SK-N-SH treated with all-trans-retinoic acid at 6 μM for 48 hours (cell line): ENCODE data around the gene RLN3.

Source experiments
- ESRRG ChIP-seq: fragments of 250-450 bp; sonication (Bioruptor Pico); IDR thresholded peaks from 2 replicates; pipeline ENCODE4 v1.6.1; 2021; ENCODE audit warnings: mild to moderate bottlenecking
- GLIS3 ChIP-seq: fragments of 250-450 bp; sonication (Bioruptor Pico); IDR thresholded peaks from 2 replicates; pipeline ENCODE4 v1.5.0; 2020; ENCODE audit warnings: mild to moderate bottlenecking, moderate library complexity
- RARB ChIP-seq: fragments of 250-450 bp; sonication (Bioruptor Pico); IDR thresholded peaks from 2 replicates; pipeline ENCODE4 v1.8.0; 2021; ENCODE audit warnings: mild to moderate bottlenecking, moderate library complexity
- SNAI2 ChIP-seq: fragments of 250-450 bp; sonication (Bioruptor Pico); IDR thresholded peaks from 2 replicates; pipeline ENCODE4 v1.5.0; 2020; ENCODE audit warnings: mild to moderate bottlenecking, moderate library complexity
- TCF4 ChIP-seq: fragments of 250-450 bp; sonication (Bioruptor Pico); IDR thresholded peaks from 2 replicates; pipeline ENCODE4 v1.8.0; 2021; ENCODE audit warnings: mild to moderate bottlenecking, moderate library complexity, borderline replicate concordance
- TOX ChIP-seq: fragments of 250-450 bp; sonication (Bioruptor Pico); IDR thresholded peaks from 2 replicates; pipeline ENCODE4 v1.8.0; 2021; ENCODE audit warnings: mild to moderate bottlenecking, moderate library complexity, borderline replicate concordance
- ZFP3 ChIP-seq: fragments of 250-450 bp; sonication (Bioruptor Pico); IDR thresholded peaks from 2 replicates; pipeline ENCODE4 v1.5.0; 2020; ENCODE audit warnings: mild to moderate bottlenecking, moderate library complexity
- ZFP30 ChIP-seq: fragments of 450-650 bp; formaldehyde crosslinking; IDR thresholded peaks from 2 replicates; pipeline ENCODE4 v1.5.0; 2022; ENCODE audit warnings: mild to moderate bottlenecking, moderate library complexity
- ZNF565 ChIP-seq: fragments of 450-650 bp; formaldehyde crosslinking; conservative IDR thresholded peaks from 2 replicates; pipeline ENCODE4 v1.5.0; 2020; ENCODE audit warnings: low read depth, mild to moderate bottlenecking, moderate library complexity
- ZNF8 ChIP-seq: fragments of 450-650 bp; formaldehyde crosslinking; IDR thresholded peaks from 2 replicates; pipeline ENCODE4 v1.5.0; 2020; ENCODE audit warnings: mild to moderate bottlenecking, moderate library complexity
- TF ChIP-seq, protein P1 (sequence below): fragments of 250-450 bp; sonication (Bioruptor Pico); IDR thresholded peaks from 2 replicates; pipeline ENCODE4 v1.8.0; 2020; ENCODE audit warnings: mild to moderate bottlenecking, moderate library complexity, borderline replicate concordance
- TF ChIP-seq, protein P2 (sequence below): fragments of 250-450 bp; sonication (Bioruptor Pico); IDR thresholded peaks from 2 replicates; pipeline ENCODE4 v1.5.1; 2020; ENCODE audit warnings: low read depth, mild to moderate bottlenecking, moderate library complexity
- TF ChIP-seq, protein P3 (sequence below): fragments of 250-450 bp; sonication (Bioruptor Pico); IDR thresholded peaks from 2 replicates; pipeline ENCODE4 v1.5.1; 2021; ENCODE audit warnings: mild to moderate bottlenecking, moderate library complexity
- TF ChIP-seq, protein P4 (sequence below): fragments of 250-450 bp; sonication (Bioruptor Pico); IDR thresholded peaks from 2 replicates; pipeline ENCODE4 v1.5.0; 2020; ENCODE audit warnings: mild to moderate bottlenecking, moderate library complexity

DNA sequence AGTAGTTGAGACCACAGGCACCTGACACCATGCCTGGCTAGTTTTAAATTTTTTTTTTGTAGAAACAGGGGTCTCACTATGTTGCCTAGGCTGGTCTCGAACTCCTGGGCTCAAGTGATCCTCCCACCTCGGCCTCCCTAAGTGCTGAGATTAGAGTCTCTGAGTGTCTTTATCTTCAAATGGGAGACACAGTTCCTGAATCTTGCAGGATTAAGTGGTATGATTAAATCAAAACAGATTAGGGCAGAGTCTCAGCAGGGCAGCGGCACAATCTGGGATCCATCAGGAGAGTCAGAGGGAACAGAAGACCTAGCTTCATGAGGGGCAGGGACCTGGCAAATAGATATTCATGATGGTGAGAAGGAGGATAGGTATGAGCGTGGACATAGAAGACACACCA, 953 bp downstream of the RLN3 start:
- TF ChIP-seq, protein P1, sequence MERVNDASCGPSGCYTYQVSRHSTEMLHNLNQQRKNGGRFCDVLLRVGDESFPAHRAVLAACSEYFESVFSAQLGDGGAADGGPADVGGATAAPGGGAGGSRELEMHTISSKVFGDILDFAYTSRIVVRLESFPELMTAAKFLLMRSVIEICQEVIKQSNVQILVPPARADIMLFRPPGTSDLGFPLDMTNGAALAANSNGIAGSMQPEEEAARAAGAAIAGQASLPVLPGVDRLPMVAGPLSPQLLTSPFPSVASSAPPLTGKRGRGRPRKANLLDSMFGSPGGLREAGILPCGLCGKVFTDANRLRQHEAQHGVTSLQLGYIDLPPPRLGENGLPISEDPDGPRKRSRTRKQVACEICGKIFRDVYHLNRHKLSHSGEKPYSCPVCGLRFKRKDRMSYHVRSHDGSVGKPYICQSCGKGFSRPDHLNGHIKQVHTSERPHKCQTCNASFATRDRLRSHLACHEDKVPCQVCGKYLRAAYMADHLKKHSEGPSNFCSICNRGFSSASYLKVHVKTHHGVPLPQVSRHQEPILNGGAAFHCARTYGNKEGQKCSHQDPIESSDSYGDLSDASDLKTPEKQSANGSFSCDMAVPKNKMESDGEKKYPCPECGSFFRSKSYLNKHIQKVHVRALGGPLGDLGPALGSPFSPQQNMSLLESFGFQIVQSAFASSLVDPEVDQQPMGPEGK (CRISPR knock-in tag) = no peak
- no peak for TF ChIP-seq ESRRG
- no peak for TF ChIP-seq RARB (CRISPR knock-in tag)
- no peak for TF ChIP-seq TOX (CRISPR knock-in tag)
- TF ChIP-seq ZFP3 (CRISPR knock-in tag) = no peak
- no peak for TF ChIP-seq ZNF565 (CRISPR knock-in tag)
- no peak for TF ChIP-seq SNAI2
- TF ChIP-seq GLIS3 = no peak
- TF ChIP-seq, protein P2, sequence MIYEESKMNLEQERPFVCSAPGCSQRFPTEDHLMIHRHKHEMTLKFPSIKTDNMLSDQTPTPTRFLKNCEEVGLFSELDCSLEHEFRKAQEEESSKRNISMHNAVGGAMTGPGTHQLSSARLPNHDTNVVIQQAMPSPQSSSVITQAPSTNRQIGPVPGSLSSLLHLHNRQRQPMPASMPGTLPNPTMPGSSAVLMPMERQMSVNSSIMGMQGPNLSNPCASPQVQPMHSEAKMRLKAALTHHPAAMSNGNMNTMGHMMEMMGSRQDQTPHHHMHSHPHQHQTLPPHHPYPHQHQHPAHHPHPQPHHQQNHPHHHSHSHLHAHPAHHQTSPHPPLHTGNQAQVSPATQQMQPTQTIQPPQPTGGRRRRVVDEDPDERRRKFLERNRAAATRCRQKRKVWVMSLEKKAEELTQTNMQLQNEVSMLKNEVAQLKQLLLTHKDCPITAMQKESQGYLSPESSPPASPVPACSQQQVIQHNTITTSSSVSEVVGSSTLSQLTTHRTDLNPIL = no peak
- TF ChIP-seq ZFP30 (CRISPR knock-in tag) = no peak
- TF ChIP-seq, protein P3, sequence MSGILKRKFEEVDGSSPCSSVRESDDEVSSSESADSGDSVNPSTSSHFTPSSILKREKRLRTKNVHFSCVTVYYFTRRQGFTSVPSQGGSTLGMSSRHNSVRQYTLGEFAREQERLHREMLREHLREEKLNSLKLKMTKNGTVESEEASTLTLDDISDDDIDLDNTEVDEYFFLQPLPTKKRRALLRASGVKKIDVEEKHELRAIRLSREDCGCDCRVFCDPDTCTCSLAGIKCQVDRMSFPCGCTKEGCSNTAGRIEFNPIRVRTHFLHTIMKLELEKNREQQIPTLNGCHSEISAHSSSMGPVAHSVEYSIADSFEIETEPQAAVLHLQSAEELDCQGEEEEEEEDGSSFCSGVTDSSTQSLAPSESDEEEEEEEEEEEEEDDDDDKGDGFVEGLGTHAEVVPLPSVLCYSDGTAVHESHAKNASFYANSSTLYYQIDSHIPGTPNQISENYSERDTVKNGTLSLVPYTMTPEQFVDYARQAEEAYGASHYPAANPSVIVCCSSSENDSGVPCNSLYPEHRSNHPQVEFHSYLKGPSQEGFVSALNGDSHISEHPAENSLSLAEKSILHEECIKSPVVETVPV = no peak
- no peak for TF ChIP-seq TCF4 (CRISPR knock-in tag)
- TF ChIP-seq, protein P4, sequence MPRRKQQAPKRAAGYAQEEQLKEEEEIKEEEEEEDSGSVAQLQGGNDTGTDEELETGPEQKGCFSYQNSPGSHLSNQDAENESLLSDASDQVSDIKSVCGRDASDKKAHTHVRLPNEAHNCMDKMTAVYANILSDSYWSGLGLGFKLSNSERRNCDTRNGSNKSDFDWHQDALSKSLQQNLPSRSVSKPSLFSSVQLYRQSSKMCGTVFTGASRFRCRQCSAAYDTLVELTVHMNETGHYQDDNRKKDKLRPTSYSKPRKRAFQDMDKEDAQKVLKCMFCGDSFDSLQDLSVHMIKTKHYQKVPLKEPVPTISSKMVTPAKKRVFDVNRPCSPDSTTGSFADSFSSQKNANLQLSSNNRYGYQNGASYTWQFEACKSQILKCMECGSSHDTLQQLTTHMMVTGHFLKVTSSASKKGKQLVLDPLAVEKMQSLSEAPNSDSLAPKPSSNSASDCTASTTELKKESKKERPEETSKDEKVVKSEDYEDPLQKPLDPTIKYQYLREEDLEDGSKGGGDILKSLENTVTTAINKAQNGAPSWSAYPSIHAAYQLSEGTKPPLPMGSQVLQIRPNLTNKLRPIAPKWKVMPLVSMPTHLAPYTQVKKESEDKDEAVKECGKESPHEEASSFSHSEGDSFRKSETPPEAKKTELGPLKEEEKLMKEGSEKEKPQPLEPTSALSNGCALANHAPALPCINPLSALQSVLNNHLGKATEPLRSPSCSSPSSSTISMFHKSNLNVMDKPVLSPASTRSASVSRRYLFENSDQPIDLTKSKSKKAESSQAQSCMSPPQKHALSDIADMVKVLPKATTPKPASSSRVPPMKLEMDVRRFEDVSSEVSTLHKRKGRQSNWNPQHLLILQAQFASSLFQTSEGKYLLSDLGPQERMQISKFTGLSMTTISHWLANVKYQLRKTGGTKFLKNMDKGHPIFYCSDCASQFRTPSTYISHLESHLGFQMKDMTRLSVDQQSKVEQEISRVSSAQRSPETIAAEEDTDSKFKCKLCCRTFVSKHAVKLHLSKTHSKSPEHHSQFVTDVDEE (CRISPR knock-in tag) = no peak
- TF ChIP-seq ZNF8 (CRISPR knock-in tag) = no peak
